H1 (cell line): ENCODE results near the gene TSPAN17. TPM values are rescaled to one million over a fixed set of nuclear protein-coding genes. Genes with fewer than 3 reads are reported as not detected.

ENCODE experiments used
- CTCF ChIA-PET: fragments of 300-600 bp; sonication (Branson Sonifier 250); formaldehyde crosslinking; loops from one replicate; lab custom pipeline; 2021; ENCODE audit not compliant: partially characterized antibody; lab: Charles Lee
- POLR2A ChIA-PET: fragments of 300-600 bp; sonication (Branson Sonifier 250); formaldehyde crosslinking; loops from one replicate; lab custom pipeline; 2021; ENCODE audit warnings: inconsistent platforms; ENCODE audit not compliant: partially characterized antibody; lab: Charles Lee
- DNase-seq, 2 experiments: peaks; one replicate each; pipeline versions ENCODE4 v3.0.0 to v3.0.0-alpha.2; 2010 to 2022; ENCODE audit warnings: low spot score in 2 of 2, low read depth in 1 of 2, mixed read lengths in 1 of 2
- FAIRE-seq: peaks from 2 replicates; lab custom pipeline; 2011; peaks lifted over from hg19 to GRCh38; lab: Jason Lieb, UNC
- H2AFZ ChIP-seq: 2 replicates; pipeline ENCODE4 v1.8.1; 2012; ENCODE audit warnings: low read length, inconsistent platforms
- H2AK5ac ChIP-seq: 2 replicates; pipeline ENCODE4 v1.6.1; 2013; ENCODE audit warnings: low read depth, low read length
- H2BK120ac ChIP-seq: replicated peaks from 2 replicates; pipeline ENCODE3; 2013; ENCODE audit warnings: low read depth, low read length, inconsistent platforms
- H2BK12ac ChIP-seq: 2 replicates; pipeline ENCODE4 v1.6.1; 2013; ENCODE audit warnings: low read depth, low read length
- H2BK15ac ChIP-seq: 2 replicates; pipeline ENCODE4 v1.6.1; 2013; ENCODE audit warnings: low read length
- H2BK20ac ChIP-seq: 2 replicates; pipeline ENCODE4 v1.6.1; 2013; ENCODE audit warnings: low read length
- H2BK5ac ChIP-seq: 2 replicates; pipeline ENCODE4 v1.6.1; 2013; ENCODE audit warnings: low read depth, low read length
- H3K14ac ChIP-seq: 2 replicates; pipeline ENCODE4 v1.6.1; 2013; ENCODE audit warnings: inconsistent platforms; ENCODE audit not compliant: insufficient read length
- H3K18ac ChIP-seq: 2 replicates; pipeline ENCODE4 v1.6.1; 2013; ENCODE audit warnings: low read length; ENCODE audit errors: extremely low read depth
- H3K23ac ChIP-seq: 2 replicates; pipeline ENCODE4 v1.6.1; 2013; ENCODE audit warnings: inconsistent platforms; ENCODE audit not compliant: insufficient read length
- H3K23me2 ChIP-seq: 2 replicates; pipeline ENCODE4 v1.6.1; 2013; ENCODE audit warnings: low read depth, low read length
- H3K27ac ChIP-seq: 2 replicates; pipeline ENCODE4 v1.6.1; 2011; ENCODE audit warnings: low read depth, low read length, inconsistent platforms
- H3K27me3 ChIP-seq, 4 experiments: replicated peaks in 1 of 4; 1 replicate in 1 of 4; 2 replicates in 3 of 4; pipeline versions ENCODE4 v1.6.1 to v1.8.1; 2011 to 2013; ENCODE audit warnings: low read length in 3 of 4, mild to moderate bottlenecking in 3 of 4, inconsistent platforms in 2 of 4, mixed read lengths in 2 of 4, moderate library complexity in 1 of 4; ENCODE audit not compliant: control insufficient read depth in 3 of 4, insufficient read depth in 3 of 4; ENCODE audit errors: extremely low read depth in 1 of 4
- H3K36me3 ChIP-seq, 4 experiments: 2 replicates each; pipeline versions ENCODE4 v1.6.1 to v1.8.1; 2011 to 2013; ENCODE audit warnings: mild to moderate bottlenecking in 4 of 4, low read length in 3 of 4, moderate library complexity in 2 of 4, control low read depth in 1 of 4, inconsistent platforms in 1 of 4; ENCODE audit not compliant: insufficient read depth in 4 of 4, control insufficient read depth in 2 of 4
- H3K4ac ChIP-seq: replicated peaks from 2 replicates; pipeline ENCODE3; 2013; ENCODE audit warnings: low read length, low read depth, mixed read lengths, inconsistent platforms; ENCODE audit not compliant: insufficient read length
- H3K4me1 ChIP-seq, 4 experiments: replicated peaks in 1 of 4; 1 replicate in 1 of 4; 2 replicates in 3 of 4; pipeline versions ENCODE4 v1.6.1 to v1.8.1; 2011 to 2013; ENCODE audit warnings: low read length in 3 of 4, inconsistent platforms in 2 of 4, mixed read lengths in 1 of 4; ENCODE audit not compliant: insufficient read depth in 4 of 4, control insufficient read depth in 3 of 4
- H3K4me2 ChIP-seq, 2 experiments: 2 replicates each; pipeline versions ENCODE4 v1.6.1 to v1.8.1; 2011 to 2013; ENCODE audit warnings: low read depth in 2 of 2, low read length in 2 of 2, control low read depth in 1 of 2, inconsistent platforms in 1 of 2, mild to moderate bottlenecking in 1 of 2; ENCODE audit not compliant: insufficient read depth in 1 of 2
- H3K4me3 ChIP-seq, 4 experiments: fragments of 200-600, 300-600 bp in 1 of 4; sonication (generic), shearing (Covaris generic), sonication (Bioruptor Twin) in 1 of 4; 2 replicates each; pipeline versions ENCODE4 v1.5.1 to v1.8.1; 2011 to 2016; ENCODE audit warnings: low read length in 4 of 4, low read depth in 3 of 4, control low read depth in 2 of 4, inconsistent platforms in 2 of 4, mild to moderate bottlenecking in 2 of 4, mixed read lengths in 1 of 4, moderate library complexity in 1 of 4; ENCODE audit not compliant: insufficient read depth in 2 of 4; ENCODE audit errors: extremely low read depth in 1 of 4
- H3K56ac ChIP-seq: replicated peaks from 2 replicates; pipeline ENCODE3; 2013; ENCODE audit warnings: low read depth, mild to moderate bottlenecking, mixed read lengths, low read length, inconsistent platforms; ENCODE audit not compliant: insufficient read length
- H3K79me1 ChIP-seq: 2 replicates; pipeline ENCODE4 v1.6.1; 2013; ENCODE audit warnings: low read depth, low read length, control low read depth
- H3K79me2 ChIP-seq, 2 experiments: 2 replicates each; pipeline versions ENCODE4 v1.6.1 to v1.8.1; 2012 to 2013; ENCODE audit warnings: low read length in 2 of 2, mild to moderate bottlenecking in 2 of 2, inconsistent platforms in 1 of 2; ENCODE audit not compliant: insufficient read depth in 2 of 2, control insufficient read depth in 1 of 2
- H3K9ac ChIP-seq, 4 experiments: replicated peaks in 1 of 4; 1 replicate in 1 of 4; 2 replicates in 3 of 4; pipeline versions ENCODE4 v1.6.1 to v1.8.1; 2011 to 2013; ENCODE audit warnings: low read depth in 3 of 4, low read length in 3 of 4, control low read depth in 2 of 4, mild to moderate bottlenecking in 2 of 4, moderate library complexity in 2 of 4, inconsistent platforms in 1 of 4; ENCODE audit errors: extremely low read depth in 1 of 4
- H3K9me3 ChIP-seq, 2 experiments: 2 replicates each; pipeline versions ENCODE4 v1.6.1 to v1.8.1; 2012 to 2013; ENCODE audit warnings: mild to moderate bottlenecking in 2 of 2, moderate library complexity in 2 of 2, control low read depth in 1 of 2, inconsistent platforms in 1 of 2, low read depth in 1 of 2, low read length in 1 of 2, mixed read lengths in 1 of 2; ENCODE audit not compliant: insufficient read depth in 2 of 2
- H4K20me1 ChIP-seq, 2 experiments: replicated peaks in 1 of 2; 2 replicates each; pipeline versions ENCODE3 to v1.8.1; 2011 to 2013; ENCODE audit warnings: inconsistent platforms in 2 of 2, low read length in 2 of 2, mild to moderate bottlenecking in 1 of 2; ENCODE audit not compliant: insufficient read depth in 2 of 2, control insufficient read depth in 1 of 2
- H4K5ac ChIP-seq: 2 replicates; pipeline ENCODE4 v1.6.1; 2013; ENCODE audit warnings: low read length, low read depth, mixed read lengths, inconsistent platforms; ENCODE audit not compliant: insufficient read length
- H4K8ac ChIP-seq: 2 replicates; pipeline ENCODE4 v1.8.0; 2013; ENCODE audit warnings: mild to moderate bottlenecking, moderate library complexity, low read length, inconsistent platforms; ENCODE audit not compliant: insufficient read depth; ENCODE audit errors: extremely low read depth
- H4K91ac ChIP-seq: replicated peaks from 2 replicates; pipeline ENCODE3; 2013; ENCODE audit warnings: low read length, mixed read lengths, inconsistent platforms; ENCODE audit not compliant: insufficient read length
- ASH2L ChIP-seq: fragments of 200-600, 300-600 bp; sonication (generic); IDR thresholded peaks from one replicate; pipeline ENCODE4 v1.7.1; 2017; ENCODE audit warnings: low read length
- EGR1 ChIP-seq: IDR thresholded peaks from 2 replicates; pipeline ENCODE4 v1.6.1; 2011; ENCODE audit warnings: low read depth, low read length, borderline replicate concordance
- KDM4A ChIP-seq: IDR thresholded peaks from one replicate; pipeline ENCODE4 v1.7.1; 2012; ENCODE audit warnings: low read depth, mild to moderate bottlenecking, moderate library complexity, low read length, inconsistent platforms; ENCODE audit not compliant: severe bottlenecking
- RBBP5 ChIP-seq: IDR thresholded peaks from 2 replicates; pipeline ENCODE4 v1.7.1; 2012; ENCODE audit warnings: low read depth, mild to moderate bottlenecking, inconsistent platforms, low read length, moderate library complexity, borderline replicate concordance
- TAF1 ChIP-seq: IDR thresholded peaks from 2 replicates; pipeline ENCODE4 v1.6.1; 2011; ENCODE audit warnings: mild to moderate bottlenecking, low read depth, low read length
- WGBS, 2 experiments: shearing (Covaris generic) in 1 of 2; methylation state at CpG; one replicate each; pipeline versions ENCODE4 v1.1.6 to v1.1.7; 2013 to 2015; ENCODE audit warnings: low lambda C conversion rate in 2 of 2, mixed read lengths in 2 of 2, inconsistent platforms in 1 of 2, low coverage in 1 of 2, missing lambda C conversion rate in 1 of 2; ENCODE audit not compliant: insufficient replicate concordance in 2 of 2, insufficient coverage in 1 of 2, insufficient read length in 1 of 2; ENCODE audit errors: extremely low coverage in 1 of 2, missing lambda C conversion rate in 1 of 2; 5-methylcytosine and 5-hydroxymethylcytosine counted together
- polyA plus RNA-seq, 7 experiments: library from polyadenylated mRNA; depleted of rRNA in 3 of 7; stranded (reverse) in 5 of 7; unstranded in 2 of 7; fragments of >200 nt in 5 of 7; fragments of 200-250 nt in 2 of 7; gene quantifications; 1 replicate in 5 of 7; 2 replicates in 1 of 7; 4 replicates in 1 of 7; pipeline versions ENCODE4 v1.2.1 to v1.2.3, GENCODE V29; 2011 to 2013; ENCODE audit warnings: missing spikeins in 2 of 7, mixed read lengths in 2 of 7
- total RNA-seq: library from RNA; stranded (reverse); fragmentation: NEBNext Ultra II Directional; extraction: Animal tissue kit (Norgen Biotek cat#: 25700); gene quantifications from 2 replicates; pipeline ENCODE4 v1.2.1, GENCODE V29; 2021

Gene TSPAN17
- total and polyA plus RNA-seq, 2 of the 8 experiments (the other 6 are each of a cell fraction or from before 2014, with no cell fraction given) = 41.5 to 53.7 TPM

DNA sequence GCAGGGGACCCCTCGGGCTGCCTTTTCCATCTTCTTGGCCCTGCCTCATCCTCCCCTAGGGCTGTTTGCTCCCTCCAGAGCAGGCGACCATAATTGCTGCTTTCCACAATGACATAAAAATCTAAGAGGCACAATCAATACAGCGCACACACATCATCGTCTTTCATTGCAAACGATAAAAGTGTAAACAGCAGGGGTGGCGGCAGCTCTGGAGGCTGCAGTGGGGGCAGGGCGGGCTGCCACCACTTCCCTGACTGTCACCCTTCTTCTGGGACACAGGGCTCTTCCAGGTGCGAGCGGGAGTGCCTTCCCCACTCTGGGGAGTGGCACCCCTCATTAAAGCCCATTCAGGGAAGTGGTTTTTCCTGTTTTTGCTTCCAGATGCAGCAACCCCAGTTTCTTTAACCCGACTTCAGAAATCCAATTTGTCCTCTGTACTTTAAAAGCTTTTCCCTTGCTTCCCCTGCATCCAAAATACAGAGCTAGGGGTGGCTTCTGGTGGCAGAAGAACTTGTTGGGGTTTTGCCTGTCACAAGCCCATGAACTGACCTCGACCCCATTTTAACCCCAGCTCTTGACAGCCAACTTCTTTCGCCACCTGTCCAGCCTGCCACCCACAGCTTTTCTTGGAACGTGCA is 45.7 kb downstream of the TSPAN17 start:
- Histone ChIP-seq H2BK20ac (peak overlapping the region; percentile 82; the same call in 1 of the 2 replicates), H4K20me1 (no peaks in the 10 kb centered on the region), H3K4me1 (peaks cover 16 to 38% (median 28%) of the 10 kb centered on the region in 4 experiments), H3K79me1 (no peaks in the 10 kb centered on the region), H3K36me3 (no peaks in the 10 kb centered on the region), H2AFZ (no peak overlapping the region), H3K27ac (no peak overlapping the region), H3K9ac (no peak overlapping the region), H4K5ac (no peak overlapping the region), H3K23ac (no peak overlapping the region), H3K18ac (0 out of 2 replicates have a peak overlapping the region, but pooled peaks have one; percentile 16), H2BK120ac (no peak overlapping the region), H4K91ac (no peak overlapping the region), H3K23me2 (no peaks in the 10 kb centered on the region; the same call in 1 of the 2 replicates), H3K27me3 (peaks cover 0 to 3% (median under 1%) of the 10 kb centered on the region in 4 experiments; a peak in 4 of 7 replicates), H3K79me2 (no peaks in the 10 kb centered on the region), H4K8ac (no peak overlapping the region), H3K4me3 (no peak overlapping the region), H2AK5ac (no peak overlapping the region), H3K4ac (no peak overlapping the region), H3K56ac (no peak overlapping the region), H2BK5ac (peak overlapping the region; percentile 73; the same call in 1 of the 2 replicates), H3K4me2 (no peak overlapping the region), H3K9me3 (no peaks in the 10 kb centered on the region), H2BK15ac (0 out of 2 replicates have a peak overlapping the region, but pooled peaks have one; percentile 36), H3K14ac (no peak overlapping the region), H2BK12ac (peak overlapping the region; percentile 78; the same call in 1 of the 2 replicates)
- DNase-seq = no peak
- CTCF ChIA-PET = interaction anchor here (0.7 to 32.2 kb wide), 10 partner anchors 7 to 211 kb away, joined by 3 to 859 read pairs (median 4); no protein-coding TSS in a partner anchor
- no peak for FAIRE-seq
- TF ChIP-seq RBBP5 = 0 out of 2 replicates have a peak, but pooled peaks have one; percentile 57
- no peak for TF ChIP-seq TAF1
- TF ChIP-seq KDM4A = no peak
- no peak for TF ChIP-seq EGR1
- peak; percentile 35 for TF ChIP-seq ASH2L
- POLR2A ChIA-PET = interaction anchor here (0.8 to 2.8 kb wide), 6 partner anchors 10 to 63 kb away, joined by 3 to 13 read pairs (median 5); partner anchors contain the start of genes EIF4E1B and SNCB
- 55% methylated on average over 13 of the region's 13 CpGs; no CpG with 5 or more reads in 1 of the 2 experiments for WGBS, 2 experiments
